ENCODE data around the gene RBM23. TPM values are rescaled to one million over a fixed set of nuclear protein-coding genes. Genes with fewer than 3 reads are reported as not detected.

Gene RBM23
- total and polyA plus RNA-seq, 9 of the 15 experiments (the other 6 are each of a cell fraction or from before 2014, with no cell fraction given) = 46.0 to 102 (median 58.5) TPM

GRCh38 chr14:22918804-22919600 lies at the start of gene RBM23 (continued):
- TF ChIP-seq NKRF (IDR thresholded peaks at IDR 0.05; ENCODE audit: borderline replicate concordance) = no peak
- no peak for TF ChIP-seq PTTG1 (tag; IDR thresholded peaks at IDR 0.05; ENCODE audit: low read depth)
- no peak for TF ChIP-seq NCOA2 (IDR thresholded peaks at IDR 0.05; ENCODE audit: partially characterized antibody in 2 of 2)
- TF ChIP-seq GTF2E2 (tag; IDR thresholded peaks at IDR 0.05) = no peak
- TF ChIP-seq PHF8 (IDR thresholded peaks at IDR 0.05; ENCODE audit: borderline replicate concordance, low read length) = peak; percentile 95
- TF ChIP-seq ZNF23 (CRISPR knock-in tag; IDR thresholded peaks at IDR 0.05) = no peak
- TF ChIP-seq E2F8 (IDR thresholded peaks at IDR 0.05; ENCODE audit: low read depth, partially characterized antibody) = peak; percentile 92
- TF ChIP-seq CREM (IDR thresholded peaks at IDR 0.05; ENCODE audit: low read depth) = peak; percentile 100
- no peak for TF ChIP-seq ZNF639 (CRISPR knock-in tag; conservative IDR thresholded peaks at IDR 0.05 in 1 of 2, IDR thresholded peaks at IDR 0.05 in 1 of 2)
- TF ChIP-seq ZNF707 (CRISPR knock-in tag; conservative IDR thresholded peaks at IDR 0.05) = peak; percentile 96
- no peak for TF ChIP-seq MTF1 (CRISPR knock-in tag; IDR thresholded peaks at IDR 0.05; ENCODE audit: borderline replicate concordance)
- no peak for TF ChIP-seq KLF10 (CRISPR knock-in tag; IDR thresholded peaks at IDR 0.05)
- no peak for TF ChIP-seq ZFP36 (IDR thresholded peaks at IDR 0.05; ENCODE audit: low read depth, low read length, partially characterized antibody)
- no peak; the same call in 1 of the 2 replicates for TF ChIP-seq ZNF644 (tag; IDR thresholded peaks at IDR 0.05; ENCODE audit: low read depth)
- TF ChIP-seq GATAD2B (IDR thresholded peaks at IDR 0.05; ENCODE audit: borderline replicate concordance) = no peak
- no peak for TF ChIP-seq SREBF1 (IDR thresholded peaks at IDR 0.05; ENCODE audit: borderline replicate concordance, low read depth, low read length)
- TF ChIP-seq CEBPG (CRISPR knock-in tag; IDR thresholded peaks at IDR 0.05) = no peak; the same call in 1 of the 2 replicates
- peak in 1 of 2 experiments; percentile 63; a peak in 3 of 4 replicates for TF ChIP-seq CEBPG (tag; conservative IDR thresholded peaks at IDR 0.05 in 1 of 2, IDR thresholded peaks at IDR 0.05 in 1 of 2)

Measured in K562 (cell line).